Stimulated activated effector memory CD8-positive, alpha-beta T cell treated with anti-CD3 and anti-CD28 coated beads, Interleukin-12 subunit alpha, Interleukin-12 subunit beta, amount 100 ng/mL, for 72 hours (primary cell): ENCODE results near the gene MCM5.
"Not testable (repeated sequence)": the region's sequence is repeated elsewhere in the genome, so short reads cannot be mapped to it uniquely, and the experiment has no call there.

ENCODE experiments used
- ATAC-seq: fragments of 150-1000 bp; cut with Tn5 transposase; 2 replicates; pipeline ENCODE4 v1.10.0; 2021
- DNase-seq, 2 donors: peaks; one replicate each; pipeline ENCODE4 v3.0.0; 2021 to 2022; ENCODE audit warnings: low spot score in 2 of 2
- H3K27ac Mint-ChIP-seq: one replicate; pipeline ENCODE4 v1.8.0; 2022; ENCODE audit warnings: mild to moderate bottlenecking, mixed read lengths
- H3K36me3 Mint-ChIP-seq: one replicate; pipeline ENCODE4 v1.8.0; 2022; ENCODE audit warnings: mild to moderate bottlenecking, mixed read lengths
- H3K4me1 Mint-ChIP-seq: one replicate; pipeline ENCODE4 v1.8.0; 2022; ENCODE audit warnings: mixed read lengths
- H3K4me3 Mint-ChIP-seq: one replicate; pipeline ENCODE4 v1.8.0; 2022; ENCODE audit warnings: mild to moderate bottlenecking, mixed read lengths
- H3K9me3 Mint-ChIP-seq: one replicate; pipeline ENCODE4 v1.8.0; 2022; ENCODE audit warnings: mixed read lengths

Gene MCM5

GRCh38 chr22:35399678-35400500, at the start of gene MCM5:
MCM5 (plus strand) TSS chr22:35400140; CDS start chr22:35400439, 299 bp downstream.
- H3K9me3 Mint-ChIP-seq: no peaks in the 10 kb centered on the region
- peak within 1 kb of the TSS; percentile 98 for H3K4me3 Mint-ChIP-seq
- peak within 1 kb of the TSS; percentile 99 for H3K27ac Mint-ChIP-seq
- peaks cover 26% of the 10 kb centered on the region for H3K4me1 Mint-ChIP-seq
- peaks cover 62% of the 10 kb centered on the region for H3K36me3 Mint-ChIP-seq
- ATAC-seq: peak; percentile 99
- peak; percentile 84 to 96 for DNase-seq

DNA sequence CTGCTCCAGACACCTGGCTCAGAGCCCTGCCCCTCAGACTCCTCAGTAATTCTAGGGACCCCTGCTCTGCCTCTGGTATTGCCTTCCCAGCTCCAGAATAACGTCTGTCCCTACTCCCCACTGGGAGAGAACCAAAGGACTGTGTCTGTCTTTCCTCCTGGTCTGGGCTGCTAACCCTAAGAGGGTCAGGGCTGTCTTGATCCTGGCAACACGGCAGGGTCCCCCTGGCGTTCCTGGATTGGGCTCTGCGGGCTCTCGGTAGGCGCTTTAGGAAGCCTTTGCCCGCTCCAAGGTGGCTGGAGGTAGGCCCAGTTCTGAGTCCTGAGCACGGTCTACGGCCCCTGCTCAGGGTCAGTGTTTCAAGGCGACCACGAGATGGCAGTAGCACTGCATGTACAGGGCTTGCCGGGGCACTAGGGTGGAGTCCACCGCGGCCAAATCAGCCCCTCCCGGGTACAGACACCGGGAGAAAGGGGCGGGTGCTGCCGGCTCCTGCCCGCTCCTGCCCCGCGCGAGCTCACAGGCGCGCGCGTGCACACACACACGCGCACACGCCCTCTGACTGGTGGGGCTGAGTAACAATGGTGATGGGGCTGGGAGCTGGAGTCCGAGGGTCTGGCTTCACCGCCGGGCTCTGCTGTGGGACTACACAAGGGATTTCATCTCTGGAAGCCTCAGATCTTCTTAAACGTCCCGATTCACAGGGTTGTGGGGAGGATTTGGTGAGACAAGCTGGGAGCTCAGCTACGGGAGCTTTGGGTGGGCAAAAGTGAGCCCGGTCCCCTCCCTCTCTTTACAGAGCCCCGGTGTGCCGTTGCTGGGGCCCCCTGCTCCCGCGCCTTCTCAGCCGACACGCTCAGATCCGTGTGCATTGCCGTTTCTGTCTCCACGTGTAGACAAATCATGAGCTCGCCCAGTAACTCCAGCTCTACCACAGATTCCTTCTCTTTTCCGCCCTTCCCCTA, 49.1 kb upstream of the MCM5 start:
- H3K4me1 Mint-ChIP-seq: peaks cover 36% of the 10 kb centered on the region
- H3K36me3 Mint-ChIP-seq: peaks cover 8% of the 10 kb centered on the region
- DNase-seq (peak; percentile 85 to 91), ATAC-seq (peak; percentile 90)
- peak overlapping the region; percentile 82 for H3K4me3 Mint-ChIP-seq
- no peaks in the 10 kb centered on the region for H3K9me3 Mint-ChIP-seq
- peak overlapping the region; percentile 89 for H3K27ac Mint-ChIP-seq

DNA sequence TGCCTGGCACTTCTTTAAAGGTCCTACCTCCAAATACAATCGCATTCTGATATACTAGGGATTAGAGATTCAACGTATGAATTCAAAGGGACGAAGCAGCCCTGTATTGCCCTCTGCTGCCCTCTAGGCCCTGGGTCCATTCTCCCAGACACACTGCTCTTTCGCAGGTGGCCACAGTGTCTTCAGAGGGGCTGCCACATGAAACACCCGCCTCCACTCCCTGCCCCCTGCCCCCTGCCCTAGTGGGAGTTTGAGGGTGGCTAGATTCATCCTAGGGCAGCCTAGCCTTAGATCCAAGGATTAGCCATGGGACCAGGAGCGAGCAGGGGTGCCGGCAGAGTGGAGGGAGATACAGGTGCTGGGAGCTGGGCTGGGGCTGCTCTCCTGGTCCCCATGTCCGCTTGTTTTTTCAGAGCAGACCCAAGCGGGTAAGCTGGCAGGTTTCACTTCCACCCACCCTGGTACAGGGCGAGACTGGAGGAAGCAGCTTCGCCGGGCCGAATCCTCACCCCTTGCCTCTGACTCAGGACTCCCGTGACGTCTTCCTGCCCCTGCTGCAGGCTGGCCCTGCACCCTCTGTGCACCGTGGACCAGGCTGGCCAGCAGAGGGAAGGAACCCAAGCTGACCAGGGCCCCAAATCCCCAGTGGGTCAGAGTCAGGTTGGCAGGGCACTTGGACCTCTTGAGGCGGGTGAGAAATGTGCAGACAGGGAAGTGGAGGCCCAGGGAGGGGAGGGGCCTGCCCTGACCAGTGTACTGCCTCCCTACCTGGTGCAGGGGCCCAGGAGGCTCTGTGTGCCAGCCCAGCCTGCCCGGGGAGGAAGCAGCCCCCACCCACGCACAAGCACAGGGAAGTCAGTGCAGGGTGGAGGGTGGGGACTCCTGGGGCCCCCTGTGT, 47.5 kb upstream of the MCM5 start:
- H3K27ac Mint-ChIP-seq: peak overlapping the region; percentile 89
- H3K9me3 Mint-ChIP-seq: no peaks in the 10 kb centered on the region
- peaks cover 8% of the 10 kb centered on the region for H3K36me3 Mint-ChIP-seq
- peaks cover 36% of the 10 kb centered on the region for H3K4me1 Mint-ChIP-seq
- DNase-seq (peak; percentile 51 to 72), ATAC-seq (peak; percentile 77)
- peak overlapping the region; percentile 82 for H3K4me3 Mint-ChIP-seq

DNA sequence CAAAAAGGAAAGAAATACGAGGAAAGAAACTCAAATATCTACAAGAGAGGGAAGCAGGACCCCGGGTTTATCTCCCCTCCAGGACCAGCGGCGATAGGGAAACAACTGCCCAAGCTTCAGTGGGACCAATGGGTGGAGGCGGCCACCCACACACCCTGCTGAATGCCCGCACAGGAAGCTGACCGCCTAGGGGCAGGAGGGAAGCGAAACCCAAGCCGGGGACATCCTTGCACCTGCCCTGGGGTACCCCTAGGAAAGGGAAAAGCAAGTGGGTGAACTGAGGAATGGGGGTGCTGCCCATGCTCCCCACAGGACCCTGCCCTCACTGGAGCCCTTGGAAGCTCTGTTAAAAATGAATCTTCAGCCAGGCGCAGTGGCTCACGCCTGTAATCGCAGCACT, 46.6 kb upstream of the MCM5 start:
- ATAC-seq: no peak
- H3K27ac Mint-ChIP-seq: no peak overlapping the region
- peaks cover 36% of the 10 kb centered on the region for H3K4me1 Mint-ChIP-seq
- peak overlapping the region; percentile 82 for H3K4me3 Mint-ChIP-seq
- H3K36me3 Mint-ChIP-seq: peaks cover 8% of the 10 kb centered on the region
- DNase-seq: no peak
- no peaks in the 10 kb centered on the region for H3K9me3 Mint-ChIP-seq

GRCh38 chr22:35354068-35354467, 45.9 kb upstream of the MCM5 start:
- peaks cover 36% of the 10 kb centered on the region for H3K4me1 Mint-ChIP-seq
- H3K36me3 Mint-ChIP-seq: peaks cover 8% of the 10 kb centered on the region
- ATAC-seq (no peak), DNase-seq (no peak)
- no peaks in the 10 kb centered on the region for H3K9me3 Mint-ChIP-seq
- no peak overlapping the region for H3K4me3 Mint-ChIP-seq
- no peak overlapping the region for H3K27ac Mint-ChIP-seq

- H3K4me1 Mint-ChIP-seq: peaks cover 4% of the 10 kb centered on the region
- no peaks in the 10 kb centered on the region for H3K9me3 Mint-ChIP-seq
- no peaks in the 10 kb centered on the region for H3K36me3 Mint-ChIP-seq
- ATAC-seq (no peak), DNase-seq (no peak)
- H3K4me3 Mint-ChIP-seq: no peak overlapping the region
- H3K27ac Mint-ChIP-seq: no peak overlapping the region
Measured at GRCh38 chr22:35357883-35358621, 41.9 kb upstream of the MCM5 start.

GRCh38 chr22:35359380-35360065, 40.4 kb upstream of the MCM5 start:
- Mint-ChIP-seq H3K27ac (no peak overlapping the region), H3K4me3 (no peak overlapping the region), H3K4me1 (no peaks in the 10 kb centered on the region), H3K9me3 (no peaks in the 10 kb centered on the region), H3K36me3 (no peaks in the 10 kb centered on the region)
- ATAC-seq: no peak
- DNase-seq: no peak

DNA sequence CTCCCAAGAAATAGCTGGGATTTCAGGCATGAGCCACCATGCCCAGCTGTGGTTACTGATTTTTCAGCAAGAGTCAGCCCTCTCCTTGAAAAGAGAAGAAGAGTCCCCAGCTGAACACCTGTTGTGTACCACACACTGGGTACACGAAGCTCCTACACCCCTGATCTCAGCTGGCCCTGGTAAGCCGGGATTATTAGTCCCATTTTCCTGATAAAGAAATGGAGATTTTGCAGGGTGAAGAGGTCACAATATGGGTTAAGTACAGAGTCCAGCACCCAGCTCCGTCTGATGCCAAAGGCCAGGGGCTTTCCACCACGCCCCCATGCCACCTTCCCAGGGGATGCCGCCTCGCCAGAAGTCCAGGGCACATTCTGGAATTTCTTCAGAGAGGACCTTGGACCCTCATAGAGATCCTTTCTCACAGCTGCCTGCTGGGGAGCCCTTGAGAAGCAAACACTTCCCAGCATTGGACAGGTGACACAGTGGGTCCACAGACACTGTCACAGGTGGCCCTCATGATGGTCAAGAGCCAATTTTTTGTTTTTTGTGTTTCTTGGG, 38.9 kb upstream of the MCM5 start:
- H3K9me3 Mint-ChIP-seq: no peaks in the 10 kb centered on the region

DNA sequence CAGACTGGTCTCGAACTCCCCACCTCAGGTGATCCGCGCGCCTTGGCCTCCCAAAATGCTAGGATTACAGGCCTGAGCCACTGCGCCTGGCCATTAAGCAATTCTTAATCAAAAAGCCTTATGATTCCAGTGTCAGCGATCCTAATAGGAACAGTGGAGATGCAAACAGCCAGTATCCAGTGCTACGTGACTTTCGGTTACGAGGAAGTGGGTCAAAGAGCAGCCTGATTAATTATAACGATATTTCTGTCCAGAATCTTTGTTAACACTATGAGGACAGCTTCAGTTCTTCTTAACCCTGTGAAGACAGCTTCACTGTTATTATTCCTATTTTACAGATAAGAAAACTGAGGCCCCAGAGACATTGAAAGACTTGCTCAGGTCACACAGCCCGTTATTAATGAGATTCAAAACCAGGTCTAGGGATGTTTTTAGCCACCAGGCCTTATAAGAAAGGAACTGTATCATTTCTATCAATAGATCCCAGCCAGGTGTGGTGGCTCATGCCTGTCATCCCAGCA, 36.3 kb upstream of the MCM5 start:
- H3K4me1 Mint-ChIP-seq: no peaks in the 10 kb centered on the region
- no peak overlapping the region for H3K4me3 Mint-ChIP-seq
- ATAC-seq (no peak), DNase-seq (no peak)
- no peak overlapping the region for H3K27ac Mint-ChIP-seq
- no peaks in the 10 kb centered on the region for H3K36me3 Mint-ChIP-seq
- no peaks in the 10 kb centered on the region for H3K9me3 Mint-ChIP-seq

More for the DNA sequence above, 38.9 kb upstream of the MCM5 start:
- Mint-ChIP-seq H3K27ac (no peak overlapping the region), H3K4me3 (no peak overlapping the region), H3K36me3 (no peaks in the 10 kb centered on the region), H3K4me1 (no peaks in the 10 kb centered on the region)
- DNase-seq: no peak
- ATAC-seq: no peak

DNA sequence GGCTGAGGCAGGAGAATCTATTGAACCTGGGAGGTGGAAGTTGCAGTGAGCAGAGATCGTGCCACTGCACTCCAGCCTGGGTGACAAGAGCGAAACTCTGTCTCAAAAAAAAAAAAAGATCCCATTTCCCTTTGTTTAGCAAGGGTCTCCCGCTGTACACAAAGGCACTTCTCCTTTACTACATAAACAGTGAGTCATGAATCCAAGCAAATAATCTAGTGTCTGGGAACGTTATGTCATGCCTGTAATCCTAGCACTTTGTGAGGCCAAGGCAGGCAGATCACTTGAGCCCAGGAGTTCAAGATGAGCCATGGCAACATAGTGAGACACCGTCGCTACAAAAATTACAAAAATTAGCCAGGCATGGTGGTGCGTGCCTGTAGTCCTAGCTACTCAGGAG, 35.7 kb upstream of the MCM5 start:
- H3K9me3 Mint-ChIP-seq, H3K36me3 Mint-ChIP-seq, H3K4me1 Mint-ChIP-seq, DNase-seq, H3K4me3 Mint-ChIP-seq, H3K27ac Mint-ChIP-seq, ATAC-seq: not testable (repeated sequence)

DNA sequence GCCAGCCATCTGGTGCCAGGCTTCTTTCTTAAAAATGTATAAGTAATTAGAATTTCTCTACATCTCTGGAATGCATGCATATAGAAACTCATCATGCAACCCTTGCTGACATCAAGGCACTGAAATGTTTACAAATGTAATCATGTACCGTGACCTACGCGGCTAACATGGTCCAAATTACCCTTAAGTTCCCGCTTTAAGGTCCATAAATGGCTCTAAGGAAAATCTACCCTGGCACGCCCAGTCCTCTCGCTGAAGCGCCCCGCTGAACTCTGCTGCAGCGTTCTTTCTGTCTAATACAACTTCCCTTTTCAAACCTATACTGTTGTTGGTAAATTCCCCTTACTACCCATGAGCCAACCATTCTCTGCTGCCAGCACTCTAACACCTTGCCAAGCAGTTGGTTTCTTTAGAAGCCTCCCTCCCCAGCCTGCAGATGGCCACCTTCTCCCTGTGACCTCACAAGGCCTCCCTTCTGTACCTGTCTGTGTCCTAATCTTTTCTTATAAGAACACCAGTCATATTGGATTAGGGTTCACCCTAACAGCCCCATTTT, 32.5 kb upstream of the MCM5 start:
- Mint-ChIP-seq H3K9me3 (no peaks in the 10 kb centered on the region), H3K4me3 (no peak overlapping the region), H3K36me3 (peaks cover 16% of the 10 kb centered on the region), H3K27ac (no peak overlapping the region), H3K4me1 (peaks cover 8% of the 10 kb centered on the region)
- ATAC-seq (no peak), DNase-seq (no peak)

- DNase-seq (no peak), ATAC-seq (no peak)
- H3K9me3 Mint-ChIP-seq: no peaks in the 10 kb centered on the region
- H3K4me1 Mint-ChIP-seq: peaks cover 8% of the 10 kb centered on the region
- peaks cover 16% of the 10 kb centered on the region for H3K36me3 Mint-ChIP-seq
- no peak overlapping the region for H3K4me3 Mint-ChIP-seq
- no peak overlapping the region for H3K27ac Mint-ChIP-seq
Measured at GRCh38 chr22:35368386-35368785, 31.6 kb upstream of the MCM5 start.

DNA sequence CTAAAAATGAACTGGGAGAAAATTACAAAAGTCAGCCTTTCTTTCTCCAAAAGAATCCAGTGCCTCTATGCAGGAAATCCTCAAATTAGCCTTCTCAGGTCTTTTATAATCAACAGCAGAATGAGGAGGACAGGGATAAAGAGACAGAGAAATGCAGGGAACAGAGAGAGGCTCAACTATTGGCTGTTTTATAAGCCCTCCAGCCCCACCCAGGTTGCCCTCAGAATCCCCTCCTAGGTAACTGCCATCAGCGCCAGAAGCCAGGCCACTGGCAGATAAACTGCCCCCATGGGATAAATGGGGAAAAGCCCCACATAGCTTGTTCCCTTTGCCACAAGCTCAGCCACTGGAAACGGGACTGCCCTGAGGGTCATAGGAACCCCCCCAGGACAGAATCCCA, 29.9 kb upstream of the MCM5 start:
- no peak for ATAC-seq
- Mint-ChIP-seq H3K36me3 (peaks cover 16% of the 10 kb centered on the region), H3K9me3 (no peaks in the 10 kb centered on the region), H3K27ac (no peak overlapping the region), H3K4me3 (no peak overlapping the region), H3K4me1 (peaks cover 8% of the 10 kb centered on the region)
- no peak for DNase-seq
